H7 (cell line): ENCODE data around the gene PRRG2. TPM values are rescaled to one million over a fixed set of nuclear protein-coding genes. Genes with fewer than 3 reads are reported as not detected.

Experiments used
- total RNA-seq: library from RNA; depleted of rRNA; stranded (reverse); fragments of >200 nt; shearing (Covaris generic); gene quantifications from 2 replicates; pipeline ENCODE4 v1.2.3, GENCODE V29; 2014; rRNA removed

Gene PRRG2
- total RNA-seq, 1 experiment from 2014 or later, result 1.2 TPM

Other genes starting within 250 kb of the PRRG2 start
- gene CD37, start 245.9 kb upstream of the PRRG2 start, total RNA-seq, result 0.44 TPM in 1 of 2 replicates, not detected in the other
- gene TEAD2, start 218.9 kb upstream of the PRRG2 start, total RNA-seq, result 110 and 155 TPM in 2 replicates
- gene DKKL1, start 217.4 kb upstream of the PRRG2 start, total RNA-seq, result 3.6 and 4.3 TPM in 2 replicates
- gene KASH5, start 193.1 kb upstream of the PRRG2 start, total RNA-seq, result 0.21 and 0.26 TPM in 2 replicates
- not detected in 2 replicates for gene PTH2, start 157.9 kb upstream of the PRRG2 start, total RNA-seq
- gene GFY, start 155.9 kb upstream of the PRRG2 start, total RNA-seq, result not detected in 2 replicates
- 0.14 and 0.26 TPM in 2 replicates for gene SLC17A7, start 139.8 kb upstream of the PRRG2 start, total RNA-seq
- gene PIH1D1, start 129.5 kb upstream of the PRRG2 start, total RNA-seq, result 172 and 194 TPM in 2 replicates
- gene ALDH16A1, start 128.1 kb upstream of the PRRG2 start, total RNA-seq, result 55.5 and 62.2 TPM in 2 replicates
- gene FLT3LG, start 107.1 kb upstream of the PRRG2 start, total RNA-seq, result 0.55 and 1.6 TPM in 2 replicates
- 4,136 and 6,335 TPM in 2 replicates for gene RPL13A, start 93.7 kb upstream of the PRRG2 start, total RNA-seq
- gene RPS11, start 84.9 kb upstream of the PRRG2 start, total RNA-seq, result 2,449 and 2,647 TPM in 2 replicates
- 28.5 and 36.9 TPM in 2 replicates for gene FCGRT, start 68.7 kb upstream of the PRRG2 start, total RNA-seq
- gene RCN3, start 53.3 kb upstream of the PRRG2 start, total RNA-seq, result 28.2 and 29.2 TPM in 2 replicates
- 102 and 142 TPM in 2 replicates for gene NOSIP, start 760 bp upstream of the PRRG2 start, total RNA-seq
- 8.2 and 10.8 TPM in 2 replicates for gene PRR12, start 9.9 kb downstream of the PRRG2 start, total RNA-seq
- gene RRAS, start 58.8 kb downstream of the PRRG2 start, total RNA-seq, result 13.3 and 20.1 TPM in 2 replicates
- gene SCAF1, start 60.9 kb downstream of the PRRG2 start, total RNA-seq, result 32.9 and 37.0 TPM in 2 replicates
- 107 and 108 TPM in 2 replicates for gene IRF3, start 84.5 kb downstream of the PRRG2 start, total RNA-seq
- 34.3 and 42.5 TPM in 2 replicates for gene BCL2L12, start 84.6 kb downstream of the PRRG2 start, total RNA-seq
- gene PRMT1, start 96.0 kb downstream of the PRRG2 start, total RNA-seq, result 690 and 848 TPM in 2 replicates
- gene ADM5, start 108.3 kb downstream of the PRRG2 start, total RNA-seq, result 1.4 and 1.8 TPM in 2 replicates
- gene CPT1C, start 109.8 kb downstream of the PRRG2 start, total RNA-seq, result 25.8 and 28.9 TPM in 2 replicates
- 0.24 and 0.52 TPM in 2 replicates for gene TSKS, start 182.0 kb downstream of the PRRG2 start, total RNA-seq
- gene AP2A1, start 185.7 kb downstream of the PRRG2 start, total RNA-seq, result 208 and 249 TPM in 2 replicates
- gene FUZ, start 232.0 kb downstream of the PRRG2 start, total RNA-seq, result 48.5 and 49.5 TPM in 2 replicates
- gene MED25, start 237.0 kb downstream of the PRRG2 start, total RNA-seq, result 49.3 and 53.5 TPM in 2 replicates